GM19043 (cell line): ENCODE results near the gene ABAT.
"Not testable (repeated sequence)": the region's sequence is repeated elsewhere in the genome, so short reads cannot be mapped to it uniquely, and the experiment has no call there.

Experiments used
- ATAC-seq: cut with Tn5 transposase; IDR thresholded peaks from one replicate; pipeline ENCODE4 v1.9.1; 2021; ENCODE audit warnings: low read depth; ENCODE audit not compliant: unreplicated experiment

ABAT gene

GRCh38 chr16:8678068-8678927, 3.9 kb downstream of the ABAT start:
- no peak for ATAC-seq

DNA sequence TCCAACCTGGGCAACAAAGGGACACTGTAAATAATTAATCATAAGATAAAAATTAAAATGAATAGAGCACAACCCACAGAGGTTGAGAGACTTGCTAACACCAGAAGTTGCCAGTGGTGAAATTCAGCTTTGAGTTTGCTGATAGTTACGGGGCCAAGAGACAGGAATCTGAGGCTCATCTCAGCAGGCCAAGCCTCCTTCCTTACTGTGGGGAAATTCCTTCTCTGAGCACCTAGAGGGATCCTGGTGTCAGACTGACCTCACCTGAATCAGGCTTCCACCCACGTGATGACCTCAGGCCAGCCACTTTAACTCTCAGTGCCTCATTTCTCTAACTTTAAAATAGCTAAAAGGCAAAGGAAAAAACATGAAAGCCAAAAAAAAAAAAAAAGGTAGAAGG, 4.7 kb downstream of the ABAT start:
- ATAC-seq = no peak

- ATAC-seq = no peak
These were observed 8.3 kb downstream of the ABAT start for GRCh38 chr16:8682551-8683259.

GRCh38 chr16:8683640-8684039, 9.2 kb downstream of the ABAT start:
- ATAC-seq = no peak

DNA sequence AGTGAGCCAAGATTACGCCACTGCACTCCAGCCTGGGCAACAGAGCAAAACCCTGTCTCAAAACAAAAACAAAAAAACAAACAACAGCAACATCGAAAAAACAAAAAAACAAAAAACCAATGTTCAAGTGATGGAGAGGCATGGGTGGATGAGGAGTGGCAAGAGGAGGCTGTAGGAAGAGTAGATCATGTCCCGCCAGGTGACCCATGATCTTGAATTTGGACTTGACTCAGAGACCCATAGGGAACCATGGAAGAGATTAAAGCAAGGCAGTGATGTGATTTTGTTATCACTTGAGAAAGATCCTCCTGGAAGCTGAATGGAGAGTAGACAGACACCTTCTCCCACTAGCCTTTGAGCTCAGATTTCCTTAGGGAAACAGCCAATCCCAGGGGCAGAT, 11.2 kb downstream of the ABAT start:
- no peak for ATAC-seq

GRCh38 chr16:8686031-8686621, 11.7 kb downstream of the ABAT start:
- ATAC-seq = no peak

- ATAC-seq = no peak
These were observed 12.5 kb downstream of the ABAT start for GRCh38 chr16:8686879-8687278.

- no peak for ATAC-seq
These were observed 15.3 kb downstream of the ABAT start for GRCh38 chr16:8689686-8690085.

DNA sequence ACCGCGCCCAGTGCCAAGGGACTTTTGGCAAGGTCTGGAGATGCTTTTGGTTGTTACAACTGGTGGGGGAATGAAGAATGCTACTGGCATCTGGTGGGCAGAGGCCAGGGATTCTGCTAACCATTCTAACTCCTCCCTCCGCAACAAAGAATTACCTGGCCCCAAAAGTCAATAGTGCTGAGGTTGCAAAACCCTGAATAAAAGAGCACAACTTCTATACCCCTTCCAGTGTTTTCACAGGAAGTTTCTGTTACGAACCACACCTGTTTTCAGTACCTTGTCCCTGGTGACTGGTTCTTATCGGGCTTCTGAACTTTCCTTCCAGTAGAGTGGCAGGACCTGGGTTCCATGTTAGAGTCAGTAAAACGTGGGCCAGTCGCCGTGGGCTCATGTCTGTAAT, 17.3 kb downstream of the ABAT start:
- no peak for ATAC-seq

DNA sequence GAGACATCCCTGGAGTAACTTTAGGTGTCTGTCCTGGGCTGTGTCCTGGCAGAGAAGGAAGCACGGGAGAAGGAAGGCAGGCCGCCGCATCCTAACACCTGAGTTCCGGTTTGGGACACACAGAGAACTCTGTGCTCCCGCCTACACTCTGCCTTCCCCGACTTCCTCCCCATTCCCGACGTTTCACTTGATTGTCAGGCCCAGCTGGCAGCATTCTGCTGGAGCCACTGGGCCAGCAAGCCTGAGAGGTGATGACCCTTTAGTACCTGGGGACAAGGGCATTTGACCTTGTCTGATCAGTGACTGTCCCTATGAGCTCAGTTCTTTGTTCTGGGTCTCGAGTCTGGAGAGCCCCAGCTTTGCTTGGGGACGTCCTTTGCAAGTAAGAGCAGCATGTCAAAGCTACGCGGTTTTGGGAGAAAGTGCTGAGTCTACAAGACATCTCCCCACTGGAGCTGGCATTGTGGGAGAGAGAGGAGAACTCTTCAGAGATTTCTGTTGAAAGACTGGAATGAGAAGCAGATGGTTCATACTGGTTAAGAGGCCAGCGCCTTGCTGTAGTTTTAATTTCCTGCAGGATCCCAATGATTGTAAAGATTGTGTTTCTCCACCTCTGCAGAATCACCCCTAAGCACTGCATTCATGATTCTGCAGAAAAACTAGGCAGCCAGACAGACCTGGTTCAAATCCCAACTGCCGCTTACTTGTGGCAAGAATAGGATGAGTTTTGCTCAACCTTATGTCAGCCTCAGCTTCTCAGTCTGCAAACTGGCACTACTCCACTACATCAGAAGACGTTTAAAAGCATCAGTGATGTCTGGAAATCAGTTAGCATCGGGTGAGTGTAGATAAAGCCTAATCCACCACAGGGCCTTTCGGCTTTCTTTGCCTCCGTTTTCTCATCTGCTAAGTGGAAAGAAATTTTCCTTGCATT, 20.6 kb downstream of the ABAT start:
- ATAC-seq = no peak

DNA sequence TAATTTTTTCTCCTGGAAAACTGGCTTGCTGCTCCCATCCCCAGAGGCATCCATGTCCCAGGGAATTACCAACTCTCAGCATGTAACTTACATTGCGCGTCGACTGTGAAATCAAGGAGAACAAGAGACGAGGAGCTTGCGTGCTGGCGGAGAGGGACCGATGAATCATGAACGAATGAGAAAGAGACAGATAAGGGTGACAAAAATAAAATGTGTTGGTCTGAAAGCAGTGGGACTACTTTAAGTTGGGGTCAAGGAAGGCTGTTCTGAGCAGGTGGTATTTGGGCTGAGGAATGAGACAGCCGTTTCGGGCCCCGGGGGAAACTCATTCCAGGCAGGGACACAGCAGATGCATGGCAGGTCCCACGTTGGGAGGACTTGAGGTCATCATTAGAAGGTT, 22.5 kb downstream of the ABAT start:
- no peak for ATAC-seq

DNA sequence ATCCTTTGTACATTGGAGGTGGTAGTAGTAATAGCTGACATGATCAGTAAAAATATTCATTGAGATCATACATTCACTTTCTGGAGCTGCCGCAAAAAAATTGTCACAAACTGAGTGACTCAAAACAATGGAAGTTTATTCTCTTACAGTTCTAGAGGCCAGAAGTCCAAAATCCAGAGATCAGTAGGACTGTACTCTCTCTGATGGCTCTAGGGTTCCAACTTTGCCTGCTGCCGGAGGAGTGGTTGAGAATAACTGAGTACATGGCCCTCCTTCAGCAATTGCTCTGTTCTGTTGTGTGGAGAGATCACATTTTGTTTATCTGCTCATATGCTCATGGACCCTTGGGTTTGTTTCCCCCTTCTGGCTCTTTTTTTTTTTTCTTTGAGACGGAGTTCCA, 23.5 kb downstream of the ABAT start:
- ATAC-seq = no peak

DNA sequence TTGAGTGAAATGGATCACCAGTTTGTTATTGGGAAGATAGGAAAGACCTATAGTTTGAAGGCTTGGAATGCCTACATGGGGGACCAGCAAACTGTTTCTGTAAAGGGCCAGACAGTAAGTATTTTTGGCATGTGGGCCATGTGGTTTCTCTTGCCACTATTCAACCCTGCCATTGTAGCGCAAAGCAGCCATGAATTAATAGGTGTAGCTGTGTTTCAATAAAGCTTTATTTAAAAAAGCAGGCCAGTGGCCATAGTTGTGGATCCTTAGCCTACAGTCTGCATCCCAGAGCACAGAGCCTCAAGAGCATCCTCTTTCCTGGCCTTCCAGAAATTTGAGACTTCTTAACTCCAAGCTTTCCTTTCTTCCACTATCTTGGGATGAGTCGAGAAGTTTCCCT, 29.3 kb downstream of the ABAT start:
- no peak for ATAC-seq

DNA sequence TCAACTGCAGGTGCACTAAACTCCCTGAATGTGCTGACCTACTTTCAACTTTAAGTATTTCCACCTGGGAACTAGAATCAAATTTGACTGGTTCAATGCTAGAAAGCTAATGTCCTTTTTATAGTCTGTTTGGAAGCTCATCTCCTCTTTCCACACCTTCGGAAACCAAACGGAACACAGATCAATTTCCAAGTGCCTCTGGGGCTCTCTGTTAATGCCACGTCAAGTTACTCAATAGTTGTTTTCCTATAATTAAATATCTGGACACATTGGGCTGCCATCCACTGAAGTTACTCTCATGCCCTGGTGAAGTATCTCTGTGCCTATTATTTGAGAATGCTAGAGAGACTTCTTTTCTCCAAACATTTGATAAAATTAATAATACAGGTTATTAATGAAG, 29.7 kb downstream of the ABAT start:
- no peak for ATAC-seq

DNA sequence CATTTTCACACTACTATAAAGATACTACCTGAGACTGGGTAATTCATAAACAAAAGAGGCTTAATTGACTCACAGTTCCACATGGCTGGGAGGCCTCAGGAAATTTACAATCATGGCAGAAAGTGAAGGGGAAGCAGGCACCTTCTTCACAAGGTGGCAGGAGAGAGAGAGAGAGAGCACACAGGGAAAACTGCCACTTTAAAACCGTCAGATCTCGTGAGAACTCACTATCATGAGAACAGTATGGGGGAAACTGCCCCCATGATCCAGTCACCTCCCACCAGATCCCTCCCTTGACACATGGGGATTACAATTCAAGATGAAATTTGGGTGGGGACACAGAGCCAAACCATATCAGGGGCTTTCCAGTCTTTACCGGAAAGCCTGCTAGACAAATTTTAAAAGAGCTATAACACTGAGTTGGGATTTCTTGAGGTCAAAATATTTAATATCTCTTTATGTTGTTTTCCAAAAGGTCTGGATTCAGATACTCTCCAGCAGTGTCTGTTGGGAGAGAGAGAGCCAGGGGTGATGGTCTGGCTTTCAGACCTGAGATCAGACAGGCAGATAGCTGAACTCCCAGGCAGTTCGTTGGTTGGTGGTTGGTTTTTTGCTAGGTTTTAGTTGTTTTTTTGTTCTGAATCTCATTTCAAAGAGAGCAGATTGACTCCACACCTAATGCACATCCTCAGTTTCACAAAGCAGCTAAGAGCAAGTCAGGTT, 30.8 kb downstream of the ABAT start:
- ATAC-seq = not testable (repeated sequence)

GRCh38 chr16:8708536-8708935, 34.1 kb downstream of the ABAT start:
- ATAC-seq = no peak

GRCh38 chr16:8712589-8713361, 38.4 kb downstream of the ABAT start:
- ATAC-seq = no peak

- no peak for ATAC-seq
These were observed 39.3 kb downstream of the ABAT start for GRCh38 chr16:8713635-8714172.

DNA sequence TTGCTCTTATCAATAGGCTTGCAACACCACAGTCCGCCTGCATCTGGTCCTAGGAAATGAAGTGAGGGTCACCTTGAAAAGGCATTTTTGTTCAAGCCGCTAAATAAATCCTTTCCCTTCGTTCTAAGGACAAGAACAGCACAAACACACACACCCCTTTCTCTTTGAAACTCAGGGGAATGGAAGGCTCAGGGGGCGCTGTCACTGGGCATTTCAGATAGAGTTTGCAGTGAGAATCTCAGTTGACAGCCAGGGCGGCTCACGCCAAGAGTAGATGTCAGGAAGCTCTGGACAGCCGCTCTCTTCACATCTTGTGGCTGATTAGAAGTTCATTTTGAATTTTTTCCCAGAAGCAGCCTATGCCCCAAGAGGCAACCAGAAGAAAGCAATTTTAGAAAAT, 39.8 kb downstream of the ABAT start:
- ATAC-seq = no peak
